ENCODE results near the gene SMIM34.
"Not testable (repeated sequence)": the region's sequence is repeated elsewhere in the genome, so short reads cannot be mapped to it uniquely, and the experiment has no call there.

Gene SMIM34

DNA sequence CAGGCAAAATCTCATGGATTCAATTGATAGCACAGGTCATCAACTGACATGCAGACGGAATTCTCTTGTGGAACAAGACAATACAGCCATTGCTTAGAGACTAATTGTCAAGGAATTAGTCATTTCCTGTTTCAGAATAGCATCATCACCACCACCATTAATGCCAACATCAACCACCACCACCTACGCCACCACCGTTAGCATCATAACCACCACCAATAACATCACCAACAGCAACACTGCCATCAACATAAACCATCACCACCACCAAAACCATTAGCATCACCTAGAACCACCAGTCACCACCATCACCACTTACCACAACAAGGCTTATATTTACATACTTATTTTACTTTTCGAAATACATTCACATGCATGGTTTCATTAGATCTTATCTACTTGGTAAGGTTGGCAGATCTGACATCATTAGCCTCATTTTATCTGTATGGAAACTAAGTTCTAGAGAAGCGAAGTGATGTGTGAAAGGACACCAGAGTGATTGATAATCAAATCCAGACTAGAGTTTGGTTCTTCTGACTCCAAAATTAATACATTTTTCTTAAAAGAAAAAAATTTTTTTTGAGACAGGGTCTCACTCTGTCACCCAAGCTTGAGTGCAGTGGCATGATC, 6.2 kb downstream of the SMIM34 start:
- H3K4me2 ChIP-seq; H3K9ac ChIP-seq; H3K27ac ChIP-seq; H3K36me3 ChIP-seq (ENCODE audit: insufficient read depth); H4K20me1 ChIP-seq (ENCODE audit: insufficient read depth); H3K27me3 ChIP-seq (ENCODE audit: insufficient read depth, low read depth); H3K4me3 ChIP-seq (IDR thresholded peaks at IDR 0.05; ENCODE audit: insufficient read depth, low read depth, low read length); H3K79me2 ChIP-seq (ENCODE audit: insufficient read depth, low read depth); H3K4me1 ChIP-seq (ENCODE audit: low read depth, poor library complexity, severe bottlenecking); H2AFZ ChIP-seq (ENCODE audit: low read depth): not testable (repeated sequence)

DNA sequence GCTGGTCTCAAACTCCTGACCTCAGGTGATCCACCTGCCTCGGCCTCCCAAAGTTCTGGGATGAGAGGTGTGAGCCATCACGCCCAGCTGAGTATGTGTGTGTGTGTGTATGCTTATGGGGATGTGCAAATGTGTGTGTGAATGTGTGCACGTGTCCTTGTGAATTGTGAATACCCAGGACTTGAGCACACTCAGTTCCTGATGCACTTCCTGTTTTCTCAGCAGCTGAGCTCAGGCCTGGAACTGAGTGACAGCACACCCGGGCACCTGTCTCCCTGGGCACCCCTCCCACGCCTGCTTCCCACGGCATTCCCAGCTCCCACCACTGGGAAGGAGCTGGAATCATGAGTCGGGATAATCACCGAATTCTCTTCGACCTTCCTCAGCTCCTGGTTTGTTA, 16.5 kb downstream of the SMIM34 start:
- not testable (repeated sequence) for H3K36me3 ChIP-seq (ENCODE audit: insufficient read depth); H3K4me3 ChIP-seq (IDR thresholded peaks at IDR 0.05; ENCODE audit: insufficient read depth, low read depth, low read length); H3K27ac ChIP-seq; H3K27me3 ChIP-seq (ENCODE audit: insufficient read depth, low read depth); H3K79me2 ChIP-seq (ENCODE audit: insufficient read depth, low read depth); H2AFZ ChIP-seq (ENCODE audit: low read depth); H3K4me1 ChIP-seq (ENCODE audit: low read depth, poor library complexity, severe bottlenecking); H3K9ac ChIP-seq; H3K4me2 ChIP-seq; H4K20me1 ChIP-seq (ENCODE audit: insufficient read depth)

DNA sequence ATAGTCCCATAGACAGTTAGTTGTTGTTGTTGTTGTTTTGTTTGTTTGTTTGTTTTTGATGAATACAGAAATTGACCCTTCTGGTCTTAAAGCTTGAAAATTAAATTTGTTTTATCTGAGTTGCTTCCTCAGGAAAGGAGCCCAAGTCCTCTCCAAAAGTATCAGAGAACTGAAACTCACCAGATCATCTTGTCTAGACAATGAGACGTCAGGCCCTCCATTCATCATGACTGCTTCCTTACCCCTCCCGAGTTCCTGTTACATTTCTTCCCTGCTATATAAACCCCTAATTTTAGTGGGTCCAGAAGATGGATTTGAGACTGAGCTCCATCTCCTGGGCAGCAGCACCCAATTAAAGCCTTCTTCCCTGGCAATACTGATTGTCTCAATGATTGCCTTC, 17.1 kb downstream of the SMIM34 start:
- H3K4me2 ChIP-seq; H3K27ac ChIP-seq; H2AFZ ChIP-seq (ENCODE audit: low read depth); H3K36me3 ChIP-seq (ENCODE audit: insufficient read depth); H3K4me1 ChIP-seq (ENCODE audit: low read depth, poor library complexity, severe bottlenecking); H3K79me2 ChIP-seq (ENCODE audit: insufficient read depth, low read depth); H3K9ac ChIP-seq; H3K4me3 ChIP-seq (IDR thresholded peaks at IDR 0.05; ENCODE audit: insufficient read depth, low read depth, low read length); H4K20me1 ChIP-seq (ENCODE audit: insufficient read depth); H3K27me3 ChIP-seq (ENCODE audit: insufficient read depth, low read depth): not testable (repeated sequence)

DNA sequence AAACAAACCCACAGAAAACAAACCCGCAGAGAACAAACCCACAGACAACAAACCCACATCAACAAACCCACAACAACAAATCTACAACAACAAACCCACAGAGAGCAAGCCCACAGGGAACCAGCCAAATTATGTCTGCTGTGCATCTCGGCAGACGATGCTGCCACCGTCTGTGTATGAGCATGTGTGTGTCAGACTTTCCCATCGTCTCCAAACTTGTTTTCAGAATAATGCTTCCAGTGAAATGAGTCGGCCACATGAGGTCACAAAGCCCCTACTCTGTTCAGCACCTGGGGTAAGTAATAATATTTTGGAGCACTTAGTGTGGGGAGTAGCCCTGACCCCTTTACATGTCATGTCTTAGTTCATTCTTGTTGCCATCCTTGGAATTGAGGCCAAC, 17.6 kb downstream of the SMIM34 start:
- not testable (repeated sequence) for H3K9ac ChIP-seq; H3K4me1 ChIP-seq (ENCODE audit: low read depth, poor library complexity, severe bottlenecking); H3K4me2 ChIP-seq; H3K79me2 ChIP-seq (ENCODE audit: insufficient read depth, low read depth); H2AFZ ChIP-seq (ENCODE audit: low read depth); H3K36me3 ChIP-seq (ENCODE audit: insufficient read depth); H3K4me3 ChIP-seq (IDR thresholded peaks at IDR 0.05; ENCODE audit: insufficient read depth, low read depth, low read length); H3K27ac ChIP-seq; H4K20me1 ChIP-seq (ENCODE audit: insufficient read depth); H3K27me3 ChIP-seq (ENCODE audit: insufficient read depth, low read depth)

DNA sequence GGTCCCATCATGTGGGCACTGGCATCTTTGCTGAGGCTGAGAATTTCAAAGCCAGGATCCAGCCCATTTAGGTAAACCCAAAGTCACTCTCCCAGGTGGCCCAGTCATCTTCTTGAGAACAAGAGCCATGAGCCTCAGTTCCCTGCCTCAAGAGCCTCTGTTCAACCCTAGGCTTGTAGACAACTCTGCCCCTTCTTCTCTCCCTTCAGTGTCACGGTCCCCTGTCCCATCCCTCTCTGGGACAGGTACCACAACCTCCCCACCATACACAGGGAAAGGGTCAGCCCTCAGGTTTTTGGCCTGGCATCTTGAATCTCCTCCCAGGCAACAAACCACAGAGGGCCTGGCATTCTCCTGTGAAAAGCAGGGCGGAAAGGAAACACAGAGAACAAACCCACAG, 18.1 kb downstream of the SMIM34 start:
- not testable (repeated sequence) for H3K4me3 ChIP-seq (IDR thresholded peaks at IDR 0.05; ENCODE audit: insufficient read depth, low read depth, low read length); H3K4me1 ChIP-seq (ENCODE audit: low read depth, poor library complexity, severe bottlenecking); H3K27me3 ChIP-seq (ENCODE audit: insufficient read depth, low read depth); H3K9ac ChIP-seq; H2AFZ ChIP-seq (ENCODE audit: low read depth); H3K4me2 ChIP-seq; H3K27ac ChIP-seq; H3K36me3 ChIP-seq (ENCODE audit: insufficient read depth); H3K79me2 ChIP-seq (ENCODE audit: insufficient read depth, low read depth); H4K20me1 ChIP-seq (ENCODE audit: insufficient read depth)

DNA sequence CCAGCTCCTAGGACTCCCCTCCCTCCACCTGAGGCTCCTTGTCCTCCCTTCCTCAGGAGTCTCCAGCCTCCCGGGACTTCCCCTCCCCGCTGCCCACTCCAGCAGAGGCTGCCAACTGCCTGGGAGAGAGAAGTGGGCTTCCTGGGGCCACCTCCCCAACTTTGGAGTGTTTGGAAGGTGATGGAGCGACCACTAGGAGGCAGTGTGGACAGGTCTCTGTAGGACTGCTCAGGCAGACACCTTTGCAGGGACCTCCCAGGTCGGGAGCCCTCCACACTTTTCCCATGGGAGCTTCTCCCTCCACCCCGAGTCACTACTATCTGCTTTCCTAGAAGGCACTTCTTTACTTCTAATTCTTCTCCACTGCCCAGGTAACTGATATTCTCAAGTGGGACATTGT, 19.0 kb downstream of the SMIM34 start:
- not testable (repeated sequence) for H3K79me2 ChIP-seq (ENCODE audit: insufficient read depth, low read depth); H3K27ac ChIP-seq; H3K4me3 ChIP-seq (IDR thresholded peaks at IDR 0.05; ENCODE audit: insufficient read depth, low read depth, low read length); H3K36me3 ChIP-seq (ENCODE audit: insufficient read depth); H4K20me1 ChIP-seq (ENCODE audit: insufficient read depth); H3K27me3 ChIP-seq (ENCODE audit: insufficient read depth, low read depth); H2AFZ ChIP-seq (ENCODE audit: low read depth); H3K9ac ChIP-seq; H3K4me1 ChIP-seq (ENCODE audit: low read depth, poor library complexity, severe bottlenecking); H3K4me2 ChIP-seq

DNA sequence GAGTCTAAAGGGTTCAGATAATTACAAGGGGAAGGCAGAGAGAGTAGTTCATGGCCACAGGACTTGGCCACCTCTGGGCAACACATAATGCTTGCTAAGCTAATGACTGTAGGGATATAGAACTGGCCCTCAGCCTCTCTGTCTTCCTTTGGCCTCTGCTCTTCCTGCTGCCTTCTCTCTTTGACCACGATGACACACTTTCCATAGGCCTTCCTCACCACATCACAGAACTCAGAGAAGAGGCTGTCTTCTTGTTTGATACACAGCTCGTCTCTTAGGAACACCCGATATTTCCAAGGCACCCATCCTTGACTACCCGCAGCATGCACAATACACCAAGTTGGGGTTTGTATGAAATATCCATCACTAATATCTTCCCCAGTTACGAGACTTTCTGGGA, 23.2 kb downstream of the SMIM34 start:
- not testable (repeated sequence) for H3K4me1 ChIP-seq (ENCODE audit: low read depth, poor library complexity, severe bottlenecking); H3K27ac ChIP-seq; H2AFZ ChIP-seq (ENCODE audit: low read depth); H3K36me3 ChIP-seq (ENCODE audit: insufficient read depth); H3K79me2 ChIP-seq (ENCODE audit: insufficient read depth, low read depth); H3K27me3 ChIP-seq (ENCODE audit: insufficient read depth, low read depth); H3K9ac ChIP-seq; H3K4me2 ChIP-seq; H4K20me1 ChIP-seq (ENCODE audit: insufficient read depth); H3K4me3 ChIP-seq (IDR thresholded peaks at IDR 0.05; ENCODE audit: insufficient read depth, low read depth, low read length)

DNA sequence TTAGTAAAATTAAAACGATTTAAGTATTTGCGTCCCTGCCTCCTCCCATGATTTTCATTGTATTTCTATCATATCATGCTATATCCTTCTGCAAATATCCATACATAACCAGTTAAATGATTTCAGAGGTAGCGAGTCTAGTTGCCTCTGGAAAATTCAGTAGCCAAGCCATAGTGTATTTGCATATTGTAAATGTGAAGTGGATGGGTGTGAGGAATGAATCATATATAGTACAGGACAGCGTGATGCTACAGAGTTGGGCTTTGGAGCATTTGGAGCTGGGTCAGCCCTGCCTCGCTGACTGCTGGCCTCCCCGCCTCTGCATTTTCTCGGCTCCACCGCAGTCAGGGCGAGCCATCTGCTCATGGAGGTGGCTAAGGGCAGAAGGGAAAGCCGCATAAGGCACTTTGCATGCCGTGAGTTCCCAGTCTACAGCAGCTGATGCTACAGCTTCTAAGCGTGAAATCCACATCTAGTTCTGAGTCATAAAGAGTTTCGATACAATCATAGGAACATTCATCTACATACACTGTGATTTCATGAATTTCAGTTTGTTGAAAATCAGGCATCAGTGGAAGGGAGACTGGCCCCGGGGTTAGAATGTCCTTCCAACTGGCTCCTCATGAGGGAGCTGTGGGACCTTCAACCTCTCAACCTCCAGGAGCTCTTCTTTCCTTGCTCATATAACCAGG, 39.9 kb downstream of the SMIM34 start:
- not testable (repeated sequence) for H3K4me1 ChIP-seq (ENCODE audit: low read depth, poor library complexity, severe bottlenecking); H3K27ac ChIP-seq; H3K4me3 ChIP-seq (IDR thresholded peaks at IDR 0.05; ENCODE audit: insufficient read depth, low read depth, low read length); H3K9ac ChIP-seq; H3K79me2 ChIP-seq (ENCODE audit: insufficient read depth, low read depth); H3K27me3 ChIP-seq (ENCODE audit: insufficient read depth, low read depth); H4K20me1 ChIP-seq (ENCODE audit: insufficient read depth); H2AFZ ChIP-seq (ENCODE audit: low read depth); H3K4me2 ChIP-seq; H3K36me3 ChIP-seq (ENCODE audit: insufficient read depth)

DNA sequence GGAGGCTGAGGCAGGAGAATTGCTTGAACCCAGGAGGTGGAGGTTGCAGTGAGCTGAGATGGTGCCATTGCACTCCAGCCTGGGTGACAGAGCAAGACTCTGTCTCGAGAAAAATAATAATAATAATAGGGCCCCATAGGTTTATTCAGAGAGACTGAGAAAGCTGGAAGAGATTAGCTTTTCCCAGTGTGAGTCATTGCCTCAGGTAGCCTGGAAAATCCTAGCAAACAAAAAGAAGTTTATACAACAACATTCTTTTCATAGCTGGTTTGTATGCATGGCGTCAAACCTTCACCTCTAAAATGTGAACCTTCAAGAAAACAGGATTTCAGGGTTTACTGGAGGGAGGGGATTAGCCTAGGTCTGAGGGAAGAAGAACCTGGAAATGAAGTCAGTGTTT, 40.6 kb downstream of the SMIM34 start:
- not testable (repeated sequence) for H3K4me1 ChIP-seq (ENCODE audit: low read depth, poor library complexity, severe bottlenecking); H2AFZ ChIP-seq (ENCODE audit: low read depth); H4K20me1 ChIP-seq (ENCODE audit: insufficient read depth); H3K27me3 ChIP-seq (ENCODE audit: insufficient read depth, low read depth); H3K36me3 ChIP-seq (ENCODE audit: insufficient read depth); H3K79me2 ChIP-seq (ENCODE audit: insufficient read depth, low read depth); H3K4me3 ChIP-seq (IDR thresholded peaks at IDR 0.05; ENCODE audit: insufficient read depth, low read depth, low read length); H3K9ac ChIP-seq; H3K4me2 ChIP-seq; H3K27ac ChIP-seq

DNA sequence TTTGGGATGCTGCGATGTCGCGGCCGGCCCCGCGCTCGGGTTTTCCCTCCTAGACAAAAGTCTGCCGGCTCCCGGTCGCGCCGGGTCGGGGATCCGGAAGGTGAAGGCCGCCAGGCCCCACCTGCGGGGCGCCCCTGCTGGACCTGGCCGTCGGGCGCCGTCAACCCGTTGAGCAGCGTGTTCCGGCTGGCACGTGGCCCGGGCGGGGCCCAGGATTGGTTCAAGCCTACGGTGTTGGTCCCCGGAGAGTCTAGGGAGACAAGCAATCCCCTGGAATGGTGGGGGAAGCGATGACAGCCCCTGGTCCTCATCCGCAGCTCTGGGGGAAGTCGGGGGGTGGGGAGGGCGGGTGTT, 48.2 kb downstream of the SMIM34 start:
- not testable (repeated sequence) for H3K4me2 ChIP-seq; H3K27me3 ChIP-seq (ENCODE audit: insufficient read depth, low read depth); H4K20me1 ChIP-seq (ENCODE audit: insufficient read depth); H3K4me1 ChIP-seq (ENCODE audit: low read depth, poor library complexity, severe bottlenecking); H3K9ac ChIP-seq; H3K79me2 ChIP-seq (ENCODE audit: insufficient read depth, low read depth); H3K4me3 ChIP-seq (IDR thresholded peaks at IDR 0.05; ENCODE audit: insufficient read depth, low read depth, low read length); H3K36me3 ChIP-seq (ENCODE audit: insufficient read depth); H3K27ac ChIP-seq; H2AFZ ChIP-seq (ENCODE audit: low read depth)

Data from KMS-11 (cell line).